ENCODE measurements around the gene MTCH1. TPM values are rescaled to one million over a fixed set of nuclear protein-coding genes. Genes with fewer than 3 reads are reported as not detected.
A peak's percentile ranks its signal among the peaks of the same experiment; 100 is the strongest.

The MTCH1 gene, protein sequence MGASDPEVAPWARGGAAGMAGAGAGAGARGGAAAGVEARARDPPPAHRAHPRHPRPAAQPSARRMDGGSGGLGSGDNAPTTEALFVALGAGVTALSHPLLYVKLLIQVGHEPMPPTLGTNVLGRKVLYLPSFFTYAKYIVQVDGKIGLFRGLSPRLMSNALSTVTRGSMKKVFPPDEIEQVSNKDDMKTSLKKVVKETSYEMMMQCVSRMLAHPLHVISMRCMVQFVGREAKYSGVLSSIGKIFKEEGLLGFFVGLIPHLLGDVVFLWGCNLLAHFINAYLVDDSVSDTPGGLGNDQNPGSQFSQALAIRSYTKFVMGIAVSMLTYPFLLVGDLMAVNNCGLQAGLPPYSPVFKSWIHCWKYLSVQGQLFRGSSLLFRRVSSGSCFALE
- 161 TPM for total RNA-seq (2021; ENCODE audit: unreplicated experiment)
- 185 and 186 TPM in 2 replicates for polyA plus RNA-seq (2012)
- percentile 89 among the genes with signal in this experiment for Bru-seq, nascent RNA
- percentile 95 among the genes with signal in this experiment for BruChase-seq, experiment 1, labeled RNA remaining after a 6-hour chase
- BruChase-seq, experiment 2, labeled RNA remaining after a 2-hour chase, result percentile 94 among the genes with signal in this experiment
- long read RNA-seq, transcript MTCH1-204 (11 exons, 1,572 nt), result minor isoform, 34 of 720 reads
- long read RNA-seq, transcript MTCH1-202 (12 exons, 2,057 nt), result minor isoform, 209 of 720 reads
- long read RNA-seq, transcript MTCH1-201 (12 exons, 2,006 nt), result major isoform, 270 of 720 reads
- long read RNA-seq, partial matches to known transcripts, result 42 of 720 reads
- long read RNA-seq, other reads (novel, unspliced or antisense), result 165 of 720 reads

DNA sequence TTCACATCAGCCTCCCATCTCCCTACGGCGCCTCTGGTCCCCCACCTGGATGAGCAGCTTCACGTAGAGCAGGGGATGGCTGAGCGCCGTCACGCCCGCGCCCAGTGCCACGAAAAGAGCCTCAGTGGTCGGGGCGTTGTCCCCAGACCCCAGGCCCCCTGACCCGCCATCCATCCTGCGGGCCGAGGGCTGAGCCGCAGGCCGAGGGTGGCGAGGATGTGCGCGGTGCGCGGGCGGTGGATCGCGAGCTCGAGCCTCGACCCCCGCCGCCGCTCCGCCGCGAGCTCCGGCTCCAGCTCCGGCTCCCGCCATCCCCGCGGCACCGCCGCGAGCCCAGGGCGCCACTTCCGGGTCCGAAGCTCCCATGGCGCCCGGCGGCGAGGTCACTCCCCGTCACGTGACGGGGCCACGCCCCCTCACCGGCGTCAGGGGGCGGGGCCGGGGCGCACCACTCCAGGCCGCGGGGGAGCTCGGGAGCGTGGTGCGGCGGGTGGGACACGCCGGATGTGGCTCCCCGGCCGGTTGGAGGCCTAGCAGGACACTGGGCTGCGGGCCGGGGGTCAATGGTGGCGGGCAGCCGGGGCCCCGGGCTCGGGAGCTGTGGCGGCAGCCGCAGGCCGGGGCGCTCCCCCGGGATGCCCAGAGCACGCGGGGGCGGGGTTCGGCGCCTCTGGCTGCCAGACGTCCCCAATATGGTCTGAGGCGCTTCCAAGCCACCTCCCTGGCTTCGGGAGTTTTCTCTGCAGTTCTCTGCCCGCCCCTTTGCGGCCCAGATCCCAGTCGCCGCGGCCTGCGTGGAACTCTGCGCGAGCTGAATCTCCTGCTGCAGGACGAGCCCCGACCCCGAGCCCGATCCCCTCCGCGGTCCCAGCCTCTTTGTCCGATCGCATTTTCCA, at the start of gene MTCH1:
Gene MTCH1 (minus strand): TSS at position 389 of the 896 bp plus-strand sequence. CDS start 23 bp downstream, at position 366.
- no TSS peak for BruUV-seq (replicated peaks)
- peak within 1 kb of the TSS; percentile 87 for H3K27ac ChIP-seq (ENCODE audit: low read depth, low read length)
- peak within 1 kb of the TSS; percentile 99 for H3K9ac ChIP-seq (ENCODE audit: low read length)
- H4K20me1 ChIP-seq (ENCODE audit: insufficient read depth), result peaks cover 11% of the 10 kb centered on the region; the same call in 1 of the 2 replicates
- H3K9me3 ChIP-seq (ENCODE audit: control insufficient read depth in 1 of 2, insufficient read depth in 1 of 2, low read depth in 1 of 2, low read length in 2 of 2), result no peaks in the 10 kb centered on the region
- intact Hi-C loops (cut with micrococcal nuclease), result no loop called here
- ChIA-PET RAD21 (ENCODE audit: low non-redundant PET in 1 of 2, low total read pairs in 2 of 2, uncharacterized antibody in 2 of 2, unreplicated experiment in 2 of 2) (interaction anchor here in 1 of 2 experiments (1.3 kb wide), 1 partner anchor 32 kb away, joined by 4 read pairs; no protein-coding TSS in a partner anchor), POLR2A (interaction anchor here (1.1 kb wide), 1 partner anchor 21 kb away, joined by 3 read pairs; no protein-coding TSS in a partner anchor), CTCF (interaction anchor here (0.9 to 1.5 kb wide), 2 partner anchors 32 to 224 kb away, joined by 3 to 7 read pairs; no protein-coding TSS in a partner anchor)
- H3K9me2 ChIP-seq (ENCODE audit: insufficient read depth), result no peaks in the 10 kb centered on the region
- DNase-seq (ENCODE audit: low read depth, low spot score) (peak; percentile 67), ATAC-seq (peak; percentile 87)
- peak within 1 kb of the TSS; percentile 98 for H3K4me3 ChIP-seq (replicated peaks in 1 of 2; ENCODE audit: low read depth in 1 of 2, low read length in 2 of 2)
- peak within 1 kb of the TSS; percentile 97 for H3K4me2 ChIP-seq (ENCODE audit: low read length)
- H3K4me1 ChIP-seq (ENCODE audit: control insufficient read depth in 1 of 2, insufficient read depth in 2 of 2, low read length in 2 of 2), result peaks cover 7 to 28% of the 10 kb centered on the region in 2 experiments; a peak in 3 of 4 replicates
- peaks cover 0 to 5% of the 10 kb centered on the region in 2 experiments; a peak in 1 of 4 replicates for H3K36me3 ChIP-seq (ENCODE audit: control insufficient read depth in 1 of 2, insufficient read depth in 2 of 2, low read length in 2 of 2)
- no peak within 1 kb of the TSS for H2AFZ ChIP-seq (ENCODE audit: low read depth, low read length, poor library complexity, severe bottlenecking)
- no peaks in the 10 kb centered on the region for H3K27me3 ChIP-seq (ENCODE audit: insufficient read depth, low read length)
- peaks cover 49% of the 10 kb centered on the region for H3K79me2 ChIP-seq (ENCODE audit: insufficient read depth, low read length)
- TF ChIP-seq, protein P1, sequence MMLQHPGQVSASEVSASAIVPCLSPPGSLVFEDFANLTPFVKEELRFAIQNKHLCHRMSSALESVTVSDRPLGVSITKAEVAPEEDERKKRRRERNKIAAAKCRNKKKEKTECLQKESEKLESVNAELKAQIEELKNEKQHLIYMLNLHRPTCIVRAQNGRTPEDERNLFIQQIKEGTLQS (IDR thresholded peaks at IDR 0.05), result no peak
- TF ChIP-seq REST (IDR thresholded peaks at IDR 0.05; ENCODE audit: low read depth) (no peak), YY1 (IDR thresholded peaks at IDR 0.05; ENCODE audit: extremely low read depth, insufficient replicate concordance, low read depth, low read length) (peak; percentile 87), CEBPB (IDR thresholded peaks at IDR 0.05; ENCODE audit: low read depth) (no peak), SRF (IDR thresholded peaks at IDR 0.05; ENCODE audit: low read depth) (peak; percentile 81), EZH2 (IDR thresholded peaks at IDR 0.05) (no peak), FOSL1 (IDR thresholded peaks at IDR 0.05; ENCODE audit: low read depth) (no peak), TCF7L2 (IDR thresholded peaks at IDR 0.05; ENCODE audit: borderline replicate concordance, extremely low read depth, insufficient read depth, insufficient read length) (peak; percentile 23), POLR2A (IDR thresholded peaks at IDR 0.05; ENCODE audit: borderline replicate concordance, extremely low read depth, insufficient read depth, insufficient read length) (peak; percentile 82), ELF1 (IDR thresholded peaks at IDR 0.05; ENCODE audit: borderline replicate concordance, low read depth) (peak; percentile 87), SP1 (IDR thresholded peaks at IDR 0.05; ENCODE audit: low read depth) (peak; percentile 80), EGR1 (IDR thresholded peaks at IDR 0.05; ENCODE audit: low read depth) (peak; percentile 78), ZFX (IDR thresholded peaks at IDR 0.05) (peak; percentile 75), CBX3 (IDR thresholded peaks at IDR 0.05; ENCODE audit: low read depth) (no peak), JUND (IDR thresholded peaks at IDR 0.05) (peak; percentile 37; the same call in 1 of the 2 replicates), POLR2AphosphoS5 (IDR thresholded peaks at IDR 0.05; ENCODE audit: low read depth, low read length) (peak; percentile 91)
- TF ChIP-seq, protein P2, sequence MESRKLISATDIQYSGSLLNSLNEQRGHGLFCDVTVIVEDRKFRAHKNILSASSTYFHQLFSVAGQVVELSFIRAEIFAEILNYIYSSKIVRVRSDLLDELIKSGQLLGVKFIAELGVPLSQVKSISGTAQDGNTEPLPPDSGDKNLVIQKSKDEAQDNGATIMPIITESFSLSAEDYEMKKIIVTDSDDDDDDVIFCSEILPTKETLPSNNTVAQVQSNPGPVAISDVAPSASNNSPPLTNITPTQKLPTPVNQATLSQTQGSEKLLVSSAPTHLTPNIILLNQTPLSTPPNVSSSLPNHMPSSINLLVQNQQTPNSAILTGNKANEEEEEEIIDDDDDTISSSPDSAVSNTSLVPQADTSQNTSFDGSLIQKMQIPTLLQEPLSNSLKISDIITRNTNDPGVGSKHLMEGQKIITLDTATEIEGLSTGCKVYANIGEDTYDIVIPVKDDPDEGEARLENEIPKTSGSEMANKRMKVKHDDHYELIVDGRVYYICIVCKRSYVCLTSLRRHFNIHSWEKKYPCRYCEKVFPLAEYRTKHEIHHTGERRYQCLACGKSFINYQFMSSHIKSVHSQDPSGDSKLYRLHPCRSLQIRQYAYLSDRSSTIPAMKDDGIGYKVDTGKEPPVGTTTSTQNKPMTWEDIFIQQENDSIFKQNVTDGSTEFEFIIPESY (IDR thresholded peaks at IDR 0.05; ENCODE audit: extremely low read depth, insufficient replicate concordance, low read length), result no peak

Data from HCT116 (cell line).